Measurements from ENCODE around the gene MTHFD1L. TPM values are rescaled to one million over a fixed set of nuclear protein-coding genes. Genes with fewer than 3 reads are reported as not detected.
"Not testable (repeated sequence)": the region's sequence is repeated elsewhere in the genome, so short reads cannot be mapped to it uniquely, and the experiment has no call there.

The MTHFD1L gene
- total RNA-seq, 2 donors from 2014 or later, result 9.2 to 23.3 TPM

GRCh38 chr6:151036869-151037680 lies 171.6 kb downstream of the MTHFD1L start:
- Histone ChIP-seq H3K27ac (peak overlapping the region; percentile 32), H3K4me3 (no peak overlapping the region), H3K4me1 (no peaks in the 10 kb centered on the region), H3K27me3 (no peaks in the 10 kb centered on the region), H3K9ac (ENCODE audit: low read depth in 2 of 2, low read length in 2 of 2) (no peak overlapping the region), H3K36me3 (no peaks in the 10 kb centered on the region), H3K9me3 (no peaks in the 10 kb centered on the region)
- no peak for TF ChIP-seq CTCF (IDR thresholded peaks at IDR 0.05)
- no peak for DNase-seq
- intact Hi-C loops (cut with DNase I), result no loop called here

- no peaks in the 10 kb centered on the region for H3K9me3 ChIP-seq
- no peak overlapping the region for H3K9ac ChIP-seq (ENCODE audit: low read depth in 2 of 2, low read length in 2 of 2)
- H3K4me1 ChIP-seq, result no peaks in the 10 kb centered on the region
- H3K36me3 ChIP-seq, result no peaks in the 10 kb centered on the region
- no peak overlapping the region for H3K27ac ChIP-seq
- H3K27me3 ChIP-seq, result no peaks in the 10 kb centered on the region
- no peak for DNase-seq
- no peak overlapping the region for H3K4me3 ChIP-seq
- TF ChIP-seq CTCF (IDR thresholded peaks at IDR 0.05), result no peak
- intact Hi-C loops (cut with DNase I), result no loop called here
Observed at GRCh38 chr6:151038616-151039015, 173.1 kb downstream of the MTHFD1L start.

GRCh38 chr6:151040888-151041521 lies 175.5 kb downstream of the MTHFD1L start:
- H3K9me3 ChIP-seq; H3K27me3 ChIP-seq; H3K36me3 ChIP-seq; intact Hi-C loops (cut with DNase I); H3K4me3 ChIP-seq; H3K4me1 ChIP-seq; H3K9ac ChIP-seq (ENCODE audit: low read depth in 2 of 2, low read length in 2 of 2): not testable (repeated sequence)
- DNase-seq, result peak; percentile 42
- H3K27ac ChIP-seq, result peak overlapping the region; percentile 22

GRCh38 chr6:151041686-151042085 lies 176.2 kb downstream of the MTHFD1L start:
- Histone ChIP-seq H3K4me3 (no peak overlapping the region), H3K9ac (ENCODE audit: low read depth in 2 of 2, low read length in 2 of 2) (no peak overlapping the region), H3K27ac (peak overlapping the region; percentile 22), H3K36me3 (no peaks in the 10 kb centered on the region), H3K9me3 (no peaks in the 10 kb centered on the region), H3K4me1 (no peaks in the 10 kb centered on the region), H3K27me3 (no peaks in the 10 kb centered on the region)
- no peak for DNase-seq
- no peak for TF ChIP-seq CTCF (IDR thresholded peaks at IDR 0.05)
- intact Hi-C loops (cut with DNase I), result no loop called here

GRCh38 chr6:151042911-151043330 lies 177.4 kb downstream of the MTHFD1L start:
- H3K9me3 ChIP-seq; H3K36me3 ChIP-seq; H3K4me3 ChIP-seq; H3K27ac ChIP-seq; H3K4me1 ChIP-seq; DNase-seq; intact Hi-C loops (cut with DNase I); H3K9ac ChIP-seq (ENCODE audit: low read depth in 2 of 2, low read length in 2 of 2); H3K27me3 ChIP-seq: not testable (repeated sequence)

GRCh38 chr6:151043944-151044343 lies 178.4 kb downstream of the MTHFD1L start:
- Histone ChIP-seq H3K4me1 (no peaks in the 10 kb centered on the region), H3K4me3 (no peak overlapping the region), H3K27ac (peak overlapping the region; percentile 79), H3K36me3 (no peaks in the 10 kb centered on the region), H3K9ac (ENCODE audit: low read depth in 2 of 2, low read length in 2 of 2) (no peak overlapping the region), H3K9me3 (no peaks in the 10 kb centered on the region), H3K27me3 (no peaks in the 10 kb centered on the region)
- no peak for DNase-seq
- TF ChIP-seq CTCF (IDR thresholded peaks at IDR 0.05), result no peak
- intact Hi-C loops (cut with DNase I), result no loop called here

All from colonic mucosa (tissue), 4 donors.